ENCODE measurements around the gene S100PBP.

The S100PBP gene

GRCh38 chr1:32898056-32898455 is 80.6 kb downstream of the S100PBP start:
- in situ Hi-C loops (cut with HindIII; ENCODE audit: low pct_ligation_motif_present, low sequenced_read_pairs): no loop called here
- no peaks in the 10 kb centered on the region for H3K27me3 ChIP-seq (replicated peaks)

GRCh38 chr1:32898958-32899357 is 81.5 kb downstream of the S100PBP start:
- no peaks in the 10 kb centered on the region for H3K27me3 ChIP-seq (replicated peaks)
- H3K4me3 ChIP-seq (ENCODE audit: low read depth, low read length): no peak overlapping the region
- no peak overlapping the region for H3K27ac ChIP-seq
- H3K36me3 ChIP-seq (replicated peaks): no peaks in the 10 kb centered on the region
- no peak for DNase-seq
- in situ Hi-C loops (cut with HindIII; ENCODE audit: low pct_ligation_motif_present, low sequenced_read_pairs): no loop called here
- no peak for TF ChIP-seq CTCF (IDR thresholded peaks at IDR 0.05; ENCODE audit: low read depth, low read length, missing control alignments)

More at GRCh38 chr1:32898056-32898455, 80.6 kb downstream of the S100PBP start:
- TF ChIP-seq CTCF (IDR thresholded peaks at IDR 0.05; ENCODE audit: low read depth, low read length, missing control alignments): no peak
- H3K4me3 ChIP-seq (ENCODE audit: low read depth, low read length): no peak overlapping the region
- DNase-seq: no peak
- H3K27ac ChIP-seq: no peak overlapping the region
- no peaks in the 10 kb centered on the region for H3K36me3 ChIP-seq (replicated peaks)

GRCh38 chr1:32899586-32900296 is 82.3 kb downstream of the S100PBP start:
- Histone ChIP-seq H3K36me3 (replicated peaks) (no peaks in the 10 kb centered on the region), H3K27ac (no peak overlapping the region), H3K4me3 (ENCODE audit: low read depth, low read length) (no peak overlapping the region), H3K27me3 (replicated peaks) (no peaks in the 10 kb centered on the region)
- no peak for DNase-seq
- TF ChIP-seq CTCF (IDR thresholded peaks at IDR 0.05; ENCODE audit: low read depth, low read length, missing control alignments): no peak
- in situ Hi-C loops (cut with HindIII; ENCODE audit: low pct_ligation_motif_present, low sequenced_read_pairs): no loop called here

GRCh38 chr1:32900371-32900955 is 83.0 kb downstream of the S100PBP start:
- H3K36me3 ChIP-seq (replicated peaks): no peaks in the 10 kb centered on the region
- DNase-seq: no peak
- no peak for TF ChIP-seq CTCF (IDR thresholded peaks at IDR 0.05; ENCODE audit: low read depth, low read length, missing control alignments)
- no peaks in the 10 kb centered on the region for H3K27me3 ChIP-seq (replicated peaks)
- H3K27ac ChIP-seq: no peak overlapping the region
- in situ Hi-C loops (cut with HindIII; ENCODE audit: low pct_ligation_motif_present, low sequenced_read_pairs): no loop called here
- H3K4me3 ChIP-seq (ENCODE audit: low read depth, low read length): peak overlapping the region; percentile 58

- TF ChIP-seq CTCF (IDR thresholded peaks at IDR 0.05; ENCODE audit: low read depth, low read length, missing control alignments): peak; percentile 3
- H3K36me3 ChIP-seq (replicated peaks): no peaks in the 10 kb centered on the region
- in situ Hi-C loops (cut with HindIII; ENCODE audit: low pct_ligation_motif_present, low sequenced_read_pairs): no loop called here
- H3K27me3 ChIP-seq (replicated peaks): no peaks in the 10 kb centered on the region
- peak within 1 kb of the TSS; percentile 62 for H3K4me3 ChIP-seq (ENCODE audit: low read depth, low read length)
- H3K27ac ChIP-seq: no peak within 1 kb of the TSS
- DNase-seq: no peak
Measured at GRCh38 chr1:32900956-32901822, 83.7 kb downstream of the S100PBP start, which contains the start of gene TMEM54. Gene TMEM54 (minus strand): TSS chr1:32901389. CDS start chr1:32901238, 151 bp downstream.

Measured in brain microvascular endothelial cell (primary cell).